NCI-H446 (cell line): ENCODE measurements around the gene RGL1.
"Not testable (repeated sequence)": the region's sequence is repeated elsewhere in the genome, so short reads cannot be mapped to it uniquely, and the experiment has no call there.

Experiments used
- DNase-seq, 2 experiments: peaks; one replicate each; lab custom pipeline; 2025; lab: John Stamatoyannopoulos, UW

The RGL1 gene

DNA sequence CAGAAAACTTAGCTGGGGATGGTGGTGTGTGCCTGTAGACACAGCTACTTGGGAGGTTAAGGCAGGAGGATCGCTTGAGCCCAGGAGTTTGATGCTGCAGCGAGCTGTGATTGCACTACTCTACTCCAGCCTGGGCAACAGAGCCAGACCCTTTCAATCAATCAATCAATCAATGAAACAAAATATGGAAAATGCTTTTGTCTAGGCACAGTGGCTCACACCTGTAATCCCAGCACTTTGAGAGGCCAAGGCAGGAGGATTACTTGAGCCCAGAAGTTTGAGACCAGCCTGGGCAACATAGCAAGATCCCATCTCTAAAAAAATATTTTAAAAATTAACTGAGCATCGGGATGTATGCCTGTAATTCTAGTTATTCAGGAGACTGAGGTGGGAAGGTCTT, 19.0 kb upstream of the RGL1 start:
- not testable (repeated sequence) for DNase-seq

DNA sequence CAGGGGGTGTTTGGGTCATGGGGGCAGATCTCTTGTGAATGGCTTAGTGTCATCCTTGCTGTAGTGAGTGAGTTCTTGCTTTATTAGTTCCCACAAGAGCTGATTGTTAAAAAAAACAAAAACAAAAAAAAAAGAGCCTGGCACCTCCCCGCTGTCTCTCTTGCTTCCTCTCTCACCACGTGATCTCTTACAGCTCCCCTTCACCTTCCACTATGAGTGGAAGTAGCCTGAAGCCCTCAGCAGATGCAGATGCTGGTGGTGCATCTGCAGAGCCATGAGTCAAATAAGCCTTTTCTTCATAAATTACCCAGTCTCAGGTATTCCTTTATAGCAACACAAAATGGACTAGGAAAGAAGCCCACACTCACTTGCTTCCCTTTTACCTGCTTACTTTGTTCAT, 17.2 kb upstream of the RGL1 start:
- DNase-seq: no peak

DNA sequence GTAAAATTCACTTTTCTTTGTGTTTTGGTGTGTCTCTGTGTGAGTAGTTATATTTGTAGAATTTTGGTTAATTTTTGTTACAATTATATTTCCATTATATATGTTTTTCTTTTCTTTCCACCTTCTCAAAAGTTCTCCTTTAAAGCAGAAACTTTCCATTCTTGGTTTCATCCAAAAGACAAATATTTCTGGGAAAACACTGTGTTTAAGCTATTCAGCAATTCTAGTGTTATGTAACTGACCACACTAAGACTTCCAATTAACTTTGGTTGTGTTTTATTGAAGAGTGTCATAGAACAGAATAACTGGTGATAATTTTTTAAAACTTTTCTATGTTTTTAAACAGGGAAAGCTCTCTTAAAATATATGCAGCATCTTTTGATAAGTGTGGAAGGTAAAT, 13.6 kb upstream of the RGL1 start:
- no peak for DNase-seq

DNA sequence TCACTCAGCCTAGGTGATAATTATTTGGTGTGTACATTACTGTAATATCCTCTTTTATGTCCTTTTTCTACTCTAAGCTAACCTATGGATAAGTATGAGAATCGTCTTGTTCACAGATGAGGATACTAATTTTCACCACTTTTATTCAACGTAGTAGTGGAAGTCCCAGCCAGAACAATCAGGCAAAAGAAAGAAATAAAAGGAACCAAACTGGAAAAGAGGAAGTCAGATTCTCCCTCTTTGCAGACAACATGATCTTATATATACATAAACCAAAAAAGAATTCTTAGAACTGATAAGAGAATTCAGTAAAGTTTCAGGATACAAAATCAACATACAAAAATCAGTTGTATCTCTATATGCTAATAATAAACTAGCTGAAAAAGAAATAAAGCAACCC, 12.6 kb upstream of the RGL1 start:
- DNase-seq: no peak

DNA sequence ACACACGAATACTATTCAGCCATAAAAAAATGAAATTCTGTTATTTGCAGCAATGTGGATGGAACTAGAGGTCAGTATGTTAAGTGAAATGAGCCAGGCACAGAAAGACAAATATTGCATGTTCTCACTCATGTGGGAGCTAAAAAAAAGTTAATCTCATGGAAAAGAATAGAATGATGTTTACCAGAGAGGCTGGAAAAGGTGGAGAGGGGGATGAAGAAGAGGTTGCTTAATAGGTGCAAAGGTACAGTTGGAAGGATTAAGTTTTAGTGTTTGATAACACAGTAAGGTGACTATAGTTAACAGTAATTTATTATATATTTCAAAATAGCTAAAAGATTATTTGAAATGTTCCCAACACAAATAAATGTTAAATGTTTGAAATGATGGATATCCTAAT, 10.8 kb upstream of the RGL1 start:
- no peak for DNase-seq

DNA sequence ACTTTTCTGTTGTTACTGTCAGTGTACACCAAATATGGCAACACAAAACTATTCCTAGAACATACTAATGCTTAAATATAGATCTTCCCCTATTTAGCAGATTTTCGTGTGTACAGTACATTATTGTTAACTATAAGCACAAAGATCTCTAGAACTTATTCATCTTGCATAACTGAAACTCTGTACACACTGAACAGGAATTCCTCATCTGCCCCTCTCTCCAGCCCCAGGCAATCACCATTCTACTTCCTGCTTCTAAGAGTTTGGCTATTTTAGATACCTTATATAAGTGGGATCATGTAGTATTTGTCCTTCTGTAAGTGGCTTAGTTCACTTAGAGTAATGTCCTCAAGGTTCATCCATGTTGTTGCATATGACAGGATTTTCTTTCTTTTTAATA, 4.5 kb upstream of the RGL1 start:
- DNase-seq: no peak

DNA sequence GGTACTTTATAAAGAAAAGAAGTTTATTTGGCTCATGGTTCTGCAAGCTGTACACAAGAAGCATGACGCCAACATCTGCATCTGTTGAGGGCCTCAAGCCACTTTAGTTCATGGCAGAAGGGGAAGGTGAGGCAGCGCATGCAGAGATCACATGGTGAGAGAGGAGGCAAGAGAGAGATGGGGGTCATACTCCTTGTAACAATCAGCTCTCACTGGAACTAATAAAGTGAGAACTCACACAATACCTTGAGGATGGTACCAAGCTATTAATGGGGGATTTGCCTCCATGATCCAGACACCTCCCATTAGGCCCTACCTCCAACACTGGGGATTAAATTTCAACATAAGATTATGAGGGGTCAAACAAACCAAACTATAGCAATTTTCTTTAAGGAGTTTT, 3.3 kb upstream of the RGL1 start:
- DNase-seq: no peak

DNA sequence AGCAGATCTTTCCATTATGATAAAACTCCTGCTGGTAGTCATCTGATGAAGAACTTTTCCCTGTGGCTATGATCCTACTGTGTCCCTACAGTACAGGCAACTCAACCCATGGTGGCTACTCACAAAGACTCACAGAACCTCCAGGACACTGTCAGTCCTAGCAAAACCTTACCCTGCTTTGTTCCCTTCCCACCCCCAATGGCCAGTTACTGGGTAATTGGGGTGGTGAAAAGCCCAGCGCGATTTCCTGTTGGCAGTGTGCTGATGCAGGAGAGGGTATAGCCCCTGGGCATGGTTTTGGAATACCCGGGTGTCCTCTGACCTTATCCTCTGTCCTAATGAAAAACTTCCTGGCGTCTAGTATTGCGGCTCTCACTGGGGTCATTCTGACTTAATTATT, 533 bp upstream of the RGL1 start:
- no peak for DNase-seq

DNA sequence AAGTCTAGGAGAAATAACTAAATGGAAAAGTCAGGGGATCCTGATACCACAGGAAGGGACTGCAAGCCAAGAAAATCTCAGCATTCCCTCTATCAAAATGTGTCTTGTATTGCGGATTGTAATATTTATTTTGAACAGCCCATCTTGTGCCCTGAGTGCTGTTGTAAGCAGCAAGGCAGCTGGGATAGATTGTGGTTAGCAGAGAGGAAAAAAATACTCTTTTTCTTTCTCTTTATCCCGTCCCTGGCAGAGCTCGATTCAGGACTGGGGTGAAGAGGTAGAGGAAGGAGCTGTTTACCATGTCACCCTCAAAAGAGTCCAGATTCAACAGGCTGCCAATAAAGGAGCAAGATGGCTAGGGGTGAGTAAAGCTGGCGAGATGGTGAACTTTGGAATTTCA, 1.2 kb downstream of the RGL1 start:
- DNase-seq: no peak

DNA sequence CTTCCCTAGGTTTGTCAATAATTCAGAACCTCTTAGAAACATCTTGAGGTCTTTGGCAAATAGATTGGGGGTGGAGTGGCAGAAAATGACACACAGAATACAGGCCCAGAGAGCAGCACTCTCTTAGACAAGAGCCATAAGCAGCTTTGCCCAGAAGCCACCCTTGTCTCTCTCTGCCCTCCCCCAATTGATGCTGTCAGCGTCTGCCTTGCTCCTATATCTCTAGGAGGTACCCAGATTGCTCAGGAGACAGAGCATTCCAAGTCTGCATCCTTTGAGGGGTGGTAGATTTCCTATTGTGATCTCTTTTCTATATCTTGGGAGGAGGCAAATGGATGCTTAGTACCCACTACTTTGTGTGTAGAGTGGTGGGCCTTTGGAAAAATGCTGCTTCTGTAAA, 1.8 kb downstream of the RGL1 start:
- no peak for DNase-seq

DNA sequence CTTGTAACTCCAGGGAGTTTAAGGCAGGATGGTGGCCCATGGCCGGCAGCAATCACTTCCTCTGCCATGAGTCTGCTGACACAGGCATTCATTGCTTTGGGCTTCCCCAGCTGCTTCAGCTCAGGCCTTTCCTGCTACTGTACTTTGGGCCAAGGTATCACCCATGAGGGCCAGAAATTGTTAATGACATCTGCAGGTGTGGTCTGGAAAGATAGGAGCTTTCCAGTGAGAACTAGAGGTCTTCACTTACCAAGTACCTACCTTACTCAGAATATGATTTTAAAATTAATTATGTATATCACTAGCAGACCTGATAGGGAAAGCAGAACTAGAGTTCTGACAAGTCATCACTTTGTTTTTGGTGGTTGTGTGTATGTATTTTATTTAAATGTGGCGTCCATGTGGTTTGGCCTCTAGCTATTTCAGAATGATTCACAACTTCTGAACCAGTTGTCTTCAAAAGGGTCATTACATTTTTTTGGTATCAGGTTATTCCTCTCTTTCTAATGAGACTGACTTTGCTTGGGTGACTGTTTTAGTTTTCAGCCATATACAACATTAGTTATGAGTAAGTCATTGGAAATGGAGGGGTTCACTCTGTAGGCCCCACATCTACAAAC, 2.7 kb downstream of the RGL1 start:
- no peak for DNase-seq

DNA sequence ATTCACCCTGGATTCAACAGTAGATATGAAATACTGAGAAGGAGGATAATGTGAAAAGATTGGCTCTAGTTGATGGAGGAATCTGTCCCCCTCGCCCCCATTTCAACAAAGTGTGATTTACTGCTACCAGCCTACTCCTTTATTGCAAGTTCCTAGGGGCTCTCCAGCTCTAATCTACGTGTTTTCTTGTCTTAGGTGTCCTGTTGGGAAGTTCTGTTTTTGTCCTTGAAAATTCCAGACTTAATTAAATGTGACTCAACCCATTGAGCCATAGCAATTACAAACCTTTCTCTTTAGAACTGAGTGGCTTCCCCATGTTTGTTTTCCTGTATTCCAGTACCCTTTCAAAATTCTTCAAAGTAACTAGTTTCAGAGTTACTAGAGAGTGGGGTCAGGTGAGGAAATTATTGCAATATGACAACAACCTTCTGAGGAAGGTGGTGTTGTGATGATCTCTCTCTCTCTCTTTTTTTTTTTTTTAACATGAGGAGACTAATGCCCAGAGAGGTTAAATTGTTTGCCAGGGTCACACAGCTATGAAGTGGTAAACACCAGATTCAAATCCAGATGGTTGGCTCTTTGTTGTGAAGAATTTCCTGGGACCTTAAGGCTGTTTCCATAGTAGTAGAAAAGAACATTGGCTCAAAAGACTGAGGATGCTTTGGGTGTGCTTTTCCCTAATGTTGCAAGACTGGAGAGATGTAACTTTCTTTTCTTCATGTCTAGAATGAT, 3.5 kb downstream of the RGL1 start:
- no peak for DNase-seq

DNA sequence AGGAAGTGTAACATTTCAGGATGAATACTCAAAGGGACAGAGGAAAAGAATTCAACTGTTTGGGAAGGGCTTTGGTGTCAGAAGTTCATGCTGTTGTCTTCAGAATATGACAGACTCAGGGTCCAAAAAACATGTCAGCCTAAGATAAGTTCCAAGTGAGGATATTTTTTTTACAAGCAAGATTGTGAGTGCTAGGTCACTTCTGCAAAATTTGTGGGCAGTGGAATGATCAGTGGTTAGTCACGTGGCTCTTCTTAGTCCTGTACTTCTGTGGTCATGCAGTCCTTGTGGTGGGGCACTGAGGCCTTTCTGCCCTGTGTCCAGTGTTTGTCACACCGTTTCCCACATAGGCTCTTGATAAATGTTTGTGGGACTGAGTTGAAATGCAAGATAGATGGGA, 5.2 kb downstream of the RGL1 start:
- DNase-seq: no peak

DNA sequence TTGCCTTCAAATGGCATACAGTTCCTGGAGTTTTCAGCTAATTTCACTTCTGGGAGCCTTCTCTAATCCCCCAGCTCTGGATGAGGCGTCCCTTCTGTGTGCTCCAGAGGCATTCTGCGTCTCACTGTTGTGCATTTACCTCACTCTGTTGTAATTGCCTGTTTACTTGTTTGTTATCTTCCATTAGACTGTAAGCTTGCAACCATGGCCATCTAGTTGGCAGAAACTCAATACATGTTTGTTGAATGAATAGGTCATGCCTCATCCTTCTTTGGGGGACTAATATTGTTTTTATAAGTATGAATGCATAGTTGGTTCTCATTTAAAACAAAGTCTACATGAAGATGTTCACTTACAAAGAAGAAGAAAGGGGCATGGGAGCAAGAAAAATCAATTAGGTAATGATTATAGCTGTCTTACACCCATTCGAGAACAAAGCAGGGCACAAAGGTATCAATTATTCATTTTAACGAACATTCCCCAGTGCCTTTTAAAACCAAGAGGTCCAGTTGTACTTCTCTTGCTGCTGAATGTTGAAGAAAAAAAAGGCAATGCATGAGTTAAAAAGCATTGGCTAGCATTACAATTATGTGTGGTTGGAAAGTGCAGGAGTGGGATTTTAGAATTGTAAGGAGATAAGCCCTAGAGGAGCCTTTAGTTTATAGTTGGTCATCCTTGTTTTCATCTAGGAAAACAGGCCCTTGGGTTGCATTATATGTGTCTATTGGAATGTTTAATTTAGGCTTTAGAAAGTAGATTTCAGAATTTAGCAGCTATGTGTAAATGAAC, 6.0 kb downstream of the RGL1 start:
- DNase-seq: no peak

DNA sequence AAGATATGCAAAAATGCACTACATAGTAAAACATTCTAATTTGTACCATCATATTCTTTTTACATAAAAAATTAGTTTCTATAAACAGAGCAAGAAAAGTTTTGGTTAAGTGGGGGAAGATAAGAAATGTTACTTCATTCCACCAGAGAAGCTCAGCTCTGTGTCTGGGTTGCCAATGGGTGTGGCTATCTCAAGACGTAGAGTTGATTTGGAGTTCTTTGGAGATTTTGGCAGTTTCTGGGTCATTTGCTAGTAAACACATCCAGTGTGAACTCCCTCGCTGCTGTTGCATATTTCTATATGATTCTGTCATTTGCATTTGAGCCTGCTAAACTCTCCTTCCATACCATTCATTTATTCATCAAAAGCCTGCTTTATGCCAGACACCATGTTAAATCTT, 7.2 kb downstream of the RGL1 start:
- no peak for DNase-seq

DNA sequence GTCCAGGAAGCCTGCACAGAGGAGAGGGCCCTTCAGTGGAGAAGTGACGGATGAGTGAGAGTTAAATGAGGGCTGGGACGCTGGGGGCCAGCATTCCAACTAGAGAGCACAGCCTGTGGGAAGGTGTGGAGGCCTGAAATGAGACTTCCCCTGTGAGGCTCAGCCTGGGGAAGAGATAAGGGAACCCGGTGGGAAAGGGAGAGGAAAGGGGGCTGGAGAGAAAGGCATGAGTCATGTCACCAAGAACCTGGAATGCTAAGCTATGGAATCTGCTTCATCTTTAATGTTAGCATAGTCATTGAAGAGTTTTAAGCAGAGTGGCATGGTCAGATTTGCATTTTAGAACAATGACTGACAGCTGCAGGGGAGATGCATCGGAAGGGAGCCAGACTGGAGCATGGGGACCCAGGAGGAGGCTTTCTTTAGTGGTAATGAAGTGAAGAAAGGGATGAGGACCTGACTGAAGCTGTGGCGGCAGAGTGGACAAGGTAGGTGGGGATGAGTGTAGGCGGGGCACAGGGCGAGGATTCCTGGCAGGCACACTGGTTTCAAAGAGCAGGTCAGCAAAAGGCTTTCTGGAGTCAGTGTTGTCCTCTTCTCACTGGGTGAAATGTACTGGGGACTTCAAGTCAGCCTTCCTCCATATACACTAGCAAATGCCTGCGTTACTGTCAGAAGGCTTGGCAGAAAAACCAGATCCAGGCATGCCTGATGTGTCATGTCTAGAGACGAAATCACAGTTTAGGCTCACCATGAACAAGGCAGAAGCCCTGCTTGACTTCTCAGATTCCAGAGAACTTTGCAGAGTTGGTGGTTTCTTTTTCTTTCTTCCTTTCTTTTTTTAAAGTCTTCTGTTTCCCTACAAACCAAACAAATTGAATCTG, 8.0 kb downstream of the RGL1 start:
- DNase-seq: peak in 1 of 2 experiments; percentile 23

DNA sequence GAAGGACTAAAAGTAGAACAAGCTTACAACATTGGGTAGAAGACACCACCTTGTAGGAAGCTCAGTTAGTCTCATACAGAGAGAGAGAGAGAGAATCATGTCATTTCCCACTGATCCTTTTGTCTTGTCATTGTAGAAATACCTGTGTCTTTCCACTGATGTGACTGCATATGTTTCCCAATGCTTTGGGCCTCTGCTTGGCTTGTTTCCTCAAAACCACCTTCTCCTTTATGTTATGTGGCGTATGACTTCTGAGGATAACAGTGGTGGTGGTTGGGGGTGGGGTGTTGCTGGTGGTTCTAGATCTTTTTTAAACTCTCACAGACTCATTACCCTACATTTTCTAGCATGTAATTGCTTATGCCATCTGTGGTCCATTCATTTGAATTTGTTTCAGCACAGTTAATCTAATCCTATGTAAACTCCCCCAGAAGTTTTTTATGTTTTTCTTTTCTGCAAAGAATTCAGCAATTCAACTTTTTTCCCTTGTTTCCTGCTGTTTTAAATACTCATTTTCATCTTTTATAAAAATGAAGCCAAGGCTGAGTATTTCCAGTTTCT, 9.3 kb downstream of the RGL1 start:
- DNase-seq: peak in 1 of 2 experiments; percentile 7

DNA sequence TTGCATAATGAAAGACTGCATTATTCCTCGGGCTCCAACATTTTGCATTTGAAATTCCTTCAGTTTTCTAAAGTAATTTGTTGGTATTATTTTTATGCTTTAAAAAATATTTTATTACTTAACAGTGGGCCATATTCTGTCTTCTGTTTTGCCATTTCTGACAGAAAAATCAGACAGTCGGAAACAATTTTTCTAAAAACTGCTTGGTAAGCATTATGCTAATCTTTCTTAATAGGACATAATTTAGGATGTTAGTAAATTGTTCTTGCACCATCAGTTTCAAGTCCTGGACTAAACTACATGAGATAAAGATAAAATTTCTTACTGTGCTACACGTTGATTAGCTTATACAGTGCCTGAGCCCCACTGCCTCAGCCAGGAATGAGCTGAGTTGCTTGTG, 11.2 kb downstream of the RGL1 start:
- no peak for DNase-seq

DNA sequence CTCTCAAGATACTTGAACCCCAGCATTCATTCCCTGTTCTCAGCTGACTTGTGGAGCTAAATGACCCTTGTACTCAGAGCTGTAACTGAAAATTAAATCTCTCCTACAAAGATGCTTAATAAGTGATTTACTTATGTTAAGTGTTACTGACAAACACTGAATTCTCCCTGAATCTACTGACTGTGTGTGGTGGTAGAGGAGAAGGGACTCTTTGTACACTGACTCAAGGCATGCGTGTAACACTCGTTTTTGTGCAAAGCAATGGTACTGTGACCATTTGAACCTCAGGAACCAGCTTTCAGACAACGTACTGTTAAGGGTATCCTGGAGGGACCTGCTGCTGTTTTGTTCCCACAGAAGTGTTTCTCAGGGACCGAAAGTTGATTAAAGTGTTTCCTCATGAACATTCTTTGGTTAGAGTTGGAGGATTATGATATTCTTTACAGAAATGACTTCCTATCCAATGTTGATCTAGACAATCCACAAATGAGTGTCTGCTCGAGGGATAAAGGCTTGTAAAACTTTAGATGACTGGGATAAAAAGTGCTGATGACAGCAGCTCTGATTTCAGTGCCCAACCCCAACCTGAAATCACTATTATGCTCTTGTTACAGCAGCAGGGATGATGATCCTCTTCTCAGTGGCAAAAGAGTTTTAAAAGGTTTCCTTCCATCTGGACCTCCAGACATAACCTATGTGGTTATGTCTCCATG, 12.8 kb downstream of the RGL1 start:
- no peak for DNase-seq

DNA sequence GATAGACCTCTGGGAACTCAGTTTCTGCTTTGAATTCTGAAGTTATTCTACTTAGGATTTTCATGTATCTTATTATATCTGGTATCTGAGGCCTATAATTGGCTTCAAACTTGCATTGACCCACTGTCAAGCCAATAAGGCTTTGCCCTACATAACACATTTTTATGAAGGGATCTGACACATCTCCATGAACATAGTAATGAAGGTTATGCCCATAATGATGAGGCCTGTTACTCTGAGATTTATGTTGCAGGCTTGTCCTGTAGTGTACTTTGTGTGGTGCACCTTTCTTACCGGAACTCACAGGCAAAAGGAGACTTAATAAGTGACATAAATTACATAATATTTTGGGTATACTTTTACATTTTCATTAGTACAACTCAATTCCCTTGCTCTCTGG, 14.1 kb downstream of the RGL1 start:
- DNase-seq: no peak

DNA sequence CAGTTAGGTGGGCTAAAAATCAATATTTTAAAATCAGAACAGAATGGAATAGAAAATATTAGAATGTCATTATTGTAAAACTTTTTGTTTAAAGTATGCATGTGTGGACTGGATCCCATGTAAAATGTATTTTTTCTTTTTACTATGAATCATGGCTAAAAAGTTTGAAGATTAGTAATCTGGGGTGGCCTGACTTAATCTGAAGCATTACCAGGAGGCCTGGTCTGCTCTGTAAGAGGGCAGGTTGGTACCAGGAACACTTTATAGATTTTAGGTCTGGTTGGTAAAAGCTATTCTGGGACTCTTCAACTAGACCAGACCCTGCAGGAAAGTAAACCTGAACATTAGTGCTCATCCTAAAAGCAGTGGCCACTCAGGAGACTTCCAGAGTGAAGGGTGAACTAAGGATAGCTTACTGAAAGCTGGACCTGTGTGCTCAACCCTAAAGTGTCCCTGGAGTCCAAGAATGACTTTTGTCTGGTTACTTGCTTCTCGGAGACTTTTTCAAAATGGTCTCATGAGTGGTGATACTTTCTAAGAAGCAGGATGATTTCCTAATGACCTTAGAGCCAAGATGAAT, 16.5 kb downstream of the RGL1 start:
- no peak for DNase-seq
